H9 (cell line): ENCODE measurements around the gene SLC16A10. TPM values are rescaled to one million over a fixed set of nuclear protein-coding genes. Genes with fewer than 3 reads are reported as not detected.

Experiments used
- DNase-seq: peaks from one replicate; pipeline ENCODE4 v3.0.0-alpha.2; 2017
- H2AFZ ChIP-seq: one replicate; pipeline ENCODE4 v1.6.1; 2013; ENCODE audit warnings: mild to moderate bottlenecking, low read length, control low read depth, moderate library complexity
- H2AK5ac ChIP-seq: 2 replicates; pipeline ENCODE4 v1.6.1; 2013; ENCODE audit warnings: low read length, control low read depth, mixed read lengths; ENCODE audit not compliant: insufficient read length
- H2BK120ac ChIP-seq: one replicate; pipeline ENCODE4 v1.6.1; 2013; ENCODE audit warnings: low read depth, mild to moderate bottlenecking, low read length, control low read depth, inconsistent platforms; ENCODE audit not compliant: poor library complexity, severe bottlenecking
- H2BK12ac ChIP-seq: 2 replicates; pipeline ENCODE4 v1.6.1; 2013; ENCODE audit warnings: low read length, control low read depth, mixed read lengths, low read depth; ENCODE audit not compliant: insufficient read length
- H2BK15ac ChIP-seq: 2 replicates; pipeline ENCODE4 v1.6.1; 2013; ENCODE audit warnings: low read depth, low read length, control low read depth
- H2BK20ac ChIP-seq: one replicate; pipeline ENCODE4 v1.6.1; 2013; ENCODE audit warnings: low read depth, mild to moderate bottlenecking, low read length, control low read depth, inconsistent platforms; ENCODE audit not compliant: poor library complexity, severe bottlenecking
- H2BK5ac ChIP-seq: 2 replicates; pipeline ENCODE4 v1.6.1; 2013; ENCODE audit warnings: low read length, control low read depth, mixed read lengths; ENCODE audit not compliant: insufficient read length
- H3K14ac ChIP-seq: 2 replicates; pipeline ENCODE4 v1.6.1; 2013; ENCODE audit warnings: low read length, control low read depth; ENCODE audit not compliant: insufficient read depth
- H3K18ac ChIP-seq: 2 replicates; pipeline ENCODE4 v1.6.1; 2013; ENCODE audit warnings: low read depth, mild to moderate bottlenecking, mixed read lengths, low read length, control low read depth; ENCODE audit not compliant: insufficient read length
- H3K23ac ChIP-seq: 2 replicates; pipeline ENCODE4 v1.6.1; 2013; ENCODE audit warnings: low read length, control low read depth, mixed read lengths, low read depth; ENCODE audit not compliant: insufficient read length
- H3K23me2 ChIP-seq: 2 replicates; pipeline ENCODE4 v1.6.1; 2013; ENCODE audit warnings: low read depth, mild to moderate bottlenecking, mixed read lengths, low read length, control low read depth; ENCODE audit not compliant: insufficient read length, poor library complexity, severe bottlenecking
- H3K27ac ChIP-seq: 2 replicates; pipeline ENCODE4 v1.5.1; 2013; ENCODE audit warnings: low read length, control low read depth, mixed read lengths, low read depth; ENCODE audit not compliant: insufficient read length
- H3K27me3 ChIP-seq: 2 replicates; pipeline ENCODE4 v1.6.1; 2013; ENCODE audit warnings: low read length, control low read depth, inconsistent platforms; ENCODE audit not compliant: insufficient read depth
- H3K4ac ChIP-seq: 2 replicates; pipeline ENCODE4 v1.6.1; 2013; ENCODE audit warnings: low read depth, mild to moderate bottlenecking, control low read depth, inconsistent platforms, low read length, moderate library complexity
- H3K4me1 ChIP-seq: 2 replicates; pipeline ENCODE4 v1.6.1; 2013; ENCODE audit warnings: low read length, control low read depth, inconsistent platforms; ENCODE audit not compliant: insufficient read depth
- H3K4me2 ChIP-seq: 2 replicates; pipeline ENCODE4 v1.6.1; 2013; ENCODE audit warnings: low read length, control low read depth, mixed read lengths; ENCODE audit not compliant: insufficient read length, insufficient read depth
- H3K56ac ChIP-seq: 2 replicates; pipeline ENCODE4 v1.6.1; 2013; ENCODE audit warnings: low read depth, mild to moderate bottlenecking, mixed read lengths, low read length, control low read depth; ENCODE audit not compliant: insufficient read length
- H3K79me1 ChIP-seq: 2 replicates; pipeline ENCODE4 v1.6.1; 2013; ENCODE audit warnings: low read depth, mild to moderate bottlenecking, moderate library complexity, low read length, control low read depth, inconsistent platforms; ENCODE audit not compliant: insufficient read depth, poor library complexity, severe bottlenecking
- H3K79me2 ChIP-seq: 2 replicates; pipeline ENCODE4 v1.6.1; 2013; ENCODE audit warnings: low read length, control low read depth, inconsistent platforms; ENCODE audit not compliant: insufficient read depth
- H3K9ac ChIP-seq: 2 replicates; pipeline ENCODE4 v1.6.1; 2013; ENCODE audit warnings: low read length, control low read depth, mixed read lengths; ENCODE audit not compliant: insufficient read length; ENCODE audit errors: extremely low read depth
- H3K9me3 ChIP-seq: one replicate; pipeline ENCODE4 v1.6.1; 2013; ENCODE audit warnings: low read depth, low read length, inconsistent platforms; ENCODE audit not compliant: control insufficient read depth
- H3T11ph ChIP-seq: one replicate; pipeline ENCODE4 v1.6.1; 2013; ENCODE audit warnings: mild to moderate bottlenecking, low read length, control low read depth, inconsistent platforms
- H4K20me1 ChIP-seq: one replicate; pipeline ENCODE4 v1.6.1; 2013; ENCODE audit not compliant: control insufficient read depth, insufficient read length, insufficient read depth
- H4K5ac ChIP-seq: 2 replicates; pipeline ENCODE4 v1.6.1; 2013; ENCODE audit warnings: low read depth, mild to moderate bottlenecking, mixed read lengths, low read length, control low read depth; ENCODE audit not compliant: insufficient read length
- H4K8ac ChIP-seq: replicated peaks from 2 replicates; pipeline ENCODE4 v1.6.1; 2013; ENCODE audit warnings: low read length, control low read depth, mixed read lengths, low read depth; ENCODE audit not compliant: insufficient read length
- H4K91ac ChIP-seq: 2 replicates; pipeline ENCODE4 v1.6.1; 2013; ENCODE audit warnings: low read depth, mild to moderate bottlenecking, moderate library complexity, mixed read lengths, low read length, control low read depth; ENCODE audit not compliant: insufficient read length
- H3K27ac Mint-ChIP-seq, 3 experiments: 2 replicates in 2 of 3; 3 replicates in 1 of 3; pipeline ENCODE4 v1.8.0; 2020 to 2021; ENCODE audit warnings: mixed read lengths in 3 of 3, mild to moderate bottlenecking in 1 of 3, moderate library complexity in 1 of 3
- H3K27me3 Mint-ChIP-seq: 2 replicates; pipeline ENCODE4 v1.8.0; 2021; ENCODE audit warnings: low read depth, mild to moderate bottlenecking, moderate library complexity, mixed read lengths
- H3K36me3 Mint-ChIP-seq, 3 experiments: 2 replicates in 2 of 3; 3 replicates in 1 of 3; pipeline ENCODE4 v1.8.0; 2020 to 2021; ENCODE audit warnings: low read depth in 3 of 3, mixed read lengths in 3 of 3; ENCODE audit not compliant: insufficient read depth in 1 of 3
- H3K4me1 Mint-ChIP-seq, 2 experiments: 2 replicates each; pipeline ENCODE4 v1.8.0; 2020; ENCODE audit warnings: mixed read lengths in 2 of 2
- H3K4me3 Mint-ChIP-seq, 2 experiments: 2 replicates in 1 of 2; 3 replicates in 1 of 2; pipeline ENCODE4 v1.8.0; 2020 to 2021; ENCODE audit warnings: mild to moderate bottlenecking in 2 of 2, mixed read lengths in 2 of 2, moderate library complexity in 1 of 2
- H3K9me3 Mint-ChIP-seq, 2 experiments: 2 replicates in 1 of 2; 3 replicates in 1 of 2; pipeline ENCODE4 v1.8.0; 2020; ENCODE audit warnings: mild to moderate bottlenecking in 2 of 2, mixed read lengths in 2 of 2, moderate library complexity in 1 of 2
- WGBS: extraction: QIAGEN DNeasy Blood & Tissue Kit; methylation state at CpG from one replicate; pipeline ENCODE4 v1.1.7; 2013; ENCODE audit warnings: missing lambda C conversion rate, low lambda C conversion rate, mixed read lengths; ENCODE audit not compliant: insufficient read length; ENCODE audit errors: extremely low coverage; 5-methylcytosine and 5-hydroxymethylcytosine counted together
- total RNA-seq: library from RNA; stranded (reverse); gene quantifications from 2 replicates; pipeline ENCODE4 v1.2.1, GENCODE V29; 2021
- TF ChIP-seq, protein P1 (sequence below): fragments of 200-600 bp; sonication (generic); conservative IDR thresholded peaks from 3 replicates; pipeline ENCODE4 v1.8.0; 2021; ENCODE audit warnings: antibody characterized with exemption, mild to moderate bottlenecking

SLC16A10 gene
- total RNA-seq, 1 experiment from 2014 or later, result 11.4 TPM

DNA sequence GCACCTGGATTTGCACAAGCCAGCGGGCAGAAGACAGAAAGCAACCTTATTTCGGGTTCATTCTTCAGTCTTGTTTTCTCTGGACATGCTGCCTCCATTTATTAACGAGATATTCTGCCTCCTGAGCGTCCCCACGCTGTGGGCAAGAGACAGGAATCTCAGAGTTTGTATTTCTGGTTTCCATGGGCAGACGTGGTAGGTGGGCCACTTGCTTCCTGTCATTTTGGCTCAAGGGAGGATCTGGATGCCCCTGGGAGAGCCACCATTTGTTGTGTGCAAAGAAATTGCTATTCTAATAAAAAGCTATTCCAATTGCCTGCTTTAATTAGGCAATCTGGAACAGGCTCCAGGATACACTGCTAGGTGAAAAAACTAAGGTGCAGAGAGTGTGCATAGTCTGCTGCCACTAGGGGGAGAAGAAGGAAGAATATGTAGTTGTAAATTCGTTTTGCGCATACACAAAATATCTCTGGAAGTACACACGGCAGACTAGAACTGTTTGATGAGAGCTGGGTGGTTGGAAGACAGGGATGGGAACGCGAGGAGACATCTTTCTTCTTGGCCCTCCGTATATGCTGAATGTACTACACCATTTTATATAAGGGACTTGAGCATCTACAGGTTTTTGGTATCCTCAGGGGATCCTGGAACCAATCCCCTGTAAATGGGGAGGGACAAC, 30.1 kb upstream of the SLC16A10 start:
- Histone ChIP-seq H4K5ac (no peak overlapping the region), H3K23me2 (no peaks in the 10 kb centered on the region), H3K79me1 (no peaks in the 10 kb centered on the region), H2BK15ac (no peak overlapping the region), H3K9me3 (no peaks in the 10 kb centered on the region), H3K4ac (no peak overlapping the region), H3K14ac (no peak overlapping the region), H2BK5ac (no peak overlapping the region), H3K23ac (no peak overlapping the region), H3K18ac (no peak overlapping the region), H4K8ac (no peak overlapping the region), H3K27me3 (no peaks in the 10 kb centered on the region), H3K79me2 (no peaks in the 10 kb centered on the region), H2BK120ac (no peak overlapping the region), H2BK12ac (no peak overlapping the region), H3K4me1 (no peaks in the 10 kb centered on the region), H3K4me2 (no peak overlapping the region), H3K9ac (no peak overlapping the region), H4K20me1 (no peaks in the 10 kb centered on the region), H2AK5ac (no peak overlapping the region), H2BK20ac (no peak overlapping the region), H3T11ph (no peak overlapping the region), H4K91ac (no peak overlapping the region), H2AFZ (no peak overlapping the region), H3K56ac (no peak overlapping the region), H3K27ac (no peak overlapping the region)
- Mint-ChIP-seq H3K27ac (no peak overlapping the region; a peak in 1 of 7 replicates), H3K4me3 (no peak overlapping the region), H3K9me3 (peaks cover 3 to 4% of the 10 kb centered on the region in 2 experiments; a peak in 3 of 5 replicates), H3K4me1 (peaks cover 6 to 7% of the 10 kb centered on the region in 2 experiments; a peak in 3 of 4 replicates), H3K36me3 (peaks cover 0 to 4% (median 2%) of the 10 kb centered on the region in 3 experiments; a peak in 2 of 7 replicates), H3K27me3 (no peaks in the 10 kb centered on the region)
- no CpG with 5 or more reads among the region's 12 CpGs for WGBS
- TF ChIP-seq, protein P1, sequence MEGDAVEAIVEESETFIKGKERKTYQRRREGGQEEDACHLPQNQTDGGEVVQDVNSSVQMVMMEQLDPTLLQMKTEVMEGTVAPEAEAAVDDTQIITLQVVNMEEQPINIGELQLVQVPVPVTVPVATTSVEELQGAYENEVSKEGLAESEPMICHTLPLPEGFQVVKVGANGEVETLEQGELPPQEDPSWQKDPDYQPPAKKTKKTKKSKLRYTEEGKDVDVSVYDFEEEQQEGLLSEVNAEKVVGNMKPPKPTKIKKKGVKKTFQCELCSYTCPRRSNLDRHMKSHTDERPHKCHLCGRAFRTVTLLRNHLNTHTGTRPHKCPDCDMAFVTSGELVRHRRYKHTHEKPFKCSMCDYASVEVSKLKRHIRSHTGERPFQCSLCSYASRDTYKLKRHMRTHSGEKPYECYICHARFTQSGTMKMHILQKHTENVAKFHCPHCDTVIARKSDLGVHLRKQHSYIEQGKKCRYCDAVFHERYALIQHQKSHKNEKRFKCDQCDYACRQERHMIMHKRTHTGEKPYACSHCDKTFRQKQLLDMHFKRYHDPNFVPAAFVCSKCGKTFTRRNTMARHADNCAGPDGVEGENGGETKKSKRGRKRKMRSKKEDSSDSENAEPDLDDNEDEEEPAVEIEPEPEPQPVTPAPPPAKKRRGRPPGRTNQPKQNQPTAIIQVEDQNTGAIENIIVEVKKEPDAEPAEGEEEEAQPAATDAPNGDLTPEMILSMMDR, result peak; percentile 76
- DNase-seq, result no peak
